DOHH2 (cell line): ENCODE measurements around the gene TRAK2.

ENCODE experiments used
- H3F3A ChIP-seq: fragments of 200-600 bp; sonication (generic), shearing (Covaris generic); 2 replicates; pipeline ENCODE4 v1.6.0; 2016; ENCODE audit warnings: antibody characterized with exemption, mild to moderate bottlenecking; ENCODE audit not compliant: control insufficient read depth, insufficient read depth
- H3K27ac ChIP-seq: fragments of 200-600 bp; sonication (generic); 2 replicates; pipeline ENCODE4 v1.5.1; 2014; ENCODE audit warnings: low read depth, mild to moderate bottlenecking, low read length, moderate library complexity
- H3K27me3 ChIP-seq: fragments of 200-600 bp; sonication (generic); 2 replicates; pipeline ENCODE4 v1.6.1; 2014; ENCODE audit warnings: mild to moderate bottlenecking, low read length, mixed read lengths; ENCODE audit not compliant: control insufficient read depth
- H3K36me3 ChIP-seq: fragments of 200-600 bp; sonication (generic); 2 replicates; pipeline ENCODE4 v1.6.1; 2014; ENCODE audit warnings: mild to moderate bottlenecking, low read length, moderate library complexity, mixed read lengths; ENCODE audit not compliant: control insufficient read depth
- H3K4me1 ChIP-seq: fragments of 200-600 bp; sonication (generic); 2 replicates; pipeline ENCODE4 v1.6.1; 2014; ENCODE audit warnings: mild to moderate bottlenecking, low read length, mixed read lengths; ENCODE audit not compliant: control insufficient read depth
- H3K4me2 ChIP-seq: fragments of 200-600 bp; sonication (generic); 2 replicates; pipeline ENCODE4 v1.6.0; 2014; ENCODE audit warnings: mild to moderate bottlenecking, low read length, moderate library complexity
- H3K4me3 ChIP-seq: fragments of 200-600 bp; sonication (generic); 2 replicates; pipeline ENCODE4 v1.5.1; 2014; ENCODE audit warnings: mild to moderate bottlenecking, low read length, mixed read lengths
- H3K79me2 ChIP-seq: fragments of 200-600 bp; sonication (generic); 2 replicates; pipeline ENCODE4 v1.6.1; 2014; ENCODE audit warnings: mild to moderate bottlenecking, low read length, mixed read lengths; ENCODE audit not compliant: control insufficient read depth
- H3K9me2 ChIP-seq: fragments of 200-600 bp; sonication (generic); replicated peaks from 2 replicates; pipeline ENCODE4 v1.6.1; 2014; ENCODE audit warnings: mild to moderate bottlenecking, low read length, mixed read lengths; ENCODE audit not compliant: control insufficient read depth
- H3K9me3 ChIP-seq: fragments of 200-600 bp; sonication (generic); 2 replicates; pipeline ENCODE4 v1.6.1; 2014; ENCODE audit warnings: antibody characterized with exemption, low read length, mixed read lengths; ENCODE audit not compliant: control insufficient read depth, insufficient read depth
- H4K20me1 ChIP-seq: fragments of 200-600 bp; sonication (generic); 2 replicates; pipeline ENCODE4 v1.6.0; 2014; ENCODE audit warnings: low read depth, mild to moderate bottlenecking, antibody characterized with exemption, low read length, moderate library complexity; ENCODE audit not compliant: control insufficient read depth, insufficient read depth
- CTCF ChIP-seq: fragments of 200-600 bp; sonication (generic); IDR thresholded peaks from one replicate; pipeline ENCODE4 v1.5.1; 2014; ENCODE audit warnings: antibody characterized with exemption, mild to moderate bottlenecking, low read depth, low read length; ENCODE audit not compliant: poor library complexity, severe bottlenecking
- EZH2phosphoT487 ChIP-seq: fragments of 200-600 bp; sonication (generic); IDR thresholded peaks from 2 replicates; pipeline ENCODE4 v1.6.1; 2017; ENCODE audit warnings: borderline replicate concordance, mild to moderate bottlenecking, antibody characterized with exemption, low read length, moderate library complexity, mixed read lengths

Gene TRAK2

GRCh38 chr2:201482543-201482942 is 31.3 kb upstream of the TRAK2 start:
- Histone ChIP-seq H3K27me3 (no peaks in the 10 kb centered on the region), H3K9me2 (no peaks in the 10 kb centered on the region), H3K79me2 (no peaks in the 10 kb centered on the region), H3K27ac (no peak overlapping the region), H3F3A (no peaks in the 10 kb centered on the region), H3K36me3 (no peaks in the 10 kb centered on the region), H3K4me1 (no peaks in the 10 kb centered on the region), H4K20me1 (no peaks in the 10 kb centered on the region), H3K4me3 (no peak overlapping the region), H3K4me2 (no peak overlapping the region), H3K9me3 (no peaks in the 10 kb centered on the region)
- TF ChIP-seq CTCF (no peak), EZH2phosphoT487 (no peak)

DNA sequence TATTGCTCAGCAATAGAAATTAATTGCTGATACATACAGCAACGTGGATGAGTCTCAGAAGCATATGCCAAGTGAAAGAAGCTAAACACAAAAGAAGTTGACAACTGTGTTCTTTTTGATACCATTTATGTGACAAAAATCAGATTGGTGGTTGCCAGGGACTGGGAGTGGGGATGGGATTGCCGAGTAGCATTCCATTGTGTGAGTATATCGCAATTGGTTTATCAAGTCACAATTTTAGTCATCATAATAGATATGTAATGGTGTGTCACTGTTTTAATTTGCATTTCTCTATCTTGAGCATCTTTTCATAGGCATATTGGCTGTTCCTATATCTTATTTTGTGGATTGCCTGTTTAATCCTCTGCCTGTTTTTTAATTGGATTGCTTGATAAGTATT is 21.2 kb upstream of the TRAK2 start:
- H3K9me2 ChIP-seq, result no peaks in the 10 kb centered on the region
- no peaks in the 10 kb centered on the region for H3K27me3 ChIP-seq
- no peaks in the 10 kb centered on the region for H3K79me2 ChIP-seq
- H3K4me2 ChIP-seq, result no peak overlapping the region
- H4K20me1 ChIP-seq, result no peaks in the 10 kb centered on the region
- TF ChIP-seq EZH2phosphoT487, result no peak
- TF ChIP-seq CTCF, result no peak
- no peaks in the 10 kb centered on the region for H3F3A ChIP-seq
- H3K4me3 ChIP-seq, result no peak overlapping the region
- no peaks in the 10 kb centered on the region for H3K4me1 ChIP-seq
- H3K27ac ChIP-seq, result no peak overlapping the region
- H3K9me3 ChIP-seq, result no peaks in the 10 kb centered on the region
- no peaks in the 10 kb centered on the region for H3K36me3 ChIP-seq

- no peak overlapping the region for H3K27ac ChIP-seq
- H3K36me3 ChIP-seq, result no peaks in the 10 kb centered on the region
- no peak for TF ChIP-seq CTCF
- no peak for TF ChIP-seq EZH2phosphoT487
Measured at GRCh38 chr2:201471732-201472393, 20.6 kb upstream of the TRAK2 start.

More at GRCh38 chr2:201471732-201472393, 20.6 kb upstream of the TRAK2 start:
- no peaks in the 10 kb centered on the region for H3K79me2 ChIP-seq
- no peak overlapping the region for H3K4me3 ChIP-seq
- H3K4me1 ChIP-seq, result no peaks in the 10 kb centered on the region
- no peaks in the 10 kb centered on the region for H3K27me3 ChIP-seq
- H3K9me2 ChIP-seq, result no peaks in the 10 kb centered on the region
- H4K20me1 ChIP-seq, result no peaks in the 10 kb centered on the region
- H3F3A ChIP-seq, result no peaks in the 10 kb centered on the region
- H3K9me3 ChIP-seq, result no peaks in the 10 kb centered on the region
- H3K4me2 ChIP-seq, result no peak overlapping the region
